DOHH2 (cell line): Measurements from ENCODE around the gene BRICD5.
A peak's percentile ranks its signal among the peaks of the same experiment; 100 is the strongest.
"Not testable (repeated sequence)": the region's sequence is repeated elsewhere in the genome, so short reads cannot be mapped to it uniquely, and the experiment has no call there.

ENCODE experiments used
- H3F3A ChIP-seq: fragments of 200-600 bp; sonication (generic), shearing (Covaris generic); 2 replicates; pipeline ENCODE4 v1.6.0; 2016; ENCODE audit warnings: antibody characterized with exemption, mild to moderate bottlenecking; ENCODE audit not compliant: control insufficient read depth, insufficient read depth
- H3K27ac ChIP-seq: fragments of 200-600 bp; sonication (generic); 2 replicates; pipeline ENCODE4 v1.5.1; 2014; ENCODE audit warnings: low read depth, mild to moderate bottlenecking, low read length, moderate library complexity
- H3K27me3 ChIP-seq: fragments of 200-600 bp; sonication (generic); 2 replicates; pipeline ENCODE4 v1.6.1; 2014; ENCODE audit warnings: mild to moderate bottlenecking, low read length, mixed read lengths; ENCODE audit not compliant: control insufficient read depth
- H3K36me3 ChIP-seq: fragments of 200-600 bp; sonication (generic); 2 replicates; pipeline ENCODE4 v1.6.1; 2014; ENCODE audit warnings: mild to moderate bottlenecking, low read length, moderate library complexity, mixed read lengths; ENCODE audit not compliant: control insufficient read depth
- H3K4me1 ChIP-seq: fragments of 200-600 bp; sonication (generic); 2 replicates; pipeline ENCODE4 v1.6.1; 2014; ENCODE audit warnings: mild to moderate bottlenecking, low read length, mixed read lengths; ENCODE audit not compliant: control insufficient read depth
- H3K4me2 ChIP-seq: fragments of 200-600 bp; sonication (generic); 2 replicates; pipeline ENCODE4 v1.6.0; 2014; ENCODE audit warnings: mild to moderate bottlenecking, low read length, moderate library complexity
- H3K4me3 ChIP-seq: fragments of 200-600 bp; sonication (generic); 2 replicates; pipeline ENCODE4 v1.5.1; 2014; ENCODE audit warnings: mild to moderate bottlenecking, low read length, mixed read lengths
- H3K79me2 ChIP-seq: fragments of 200-600 bp; sonication (generic); 2 replicates; pipeline ENCODE4 v1.6.1; 2014; ENCODE audit warnings: mild to moderate bottlenecking, low read length, mixed read lengths; ENCODE audit not compliant: control insufficient read depth
- H3K9me2 ChIP-seq: fragments of 200-600 bp; sonication (generic); replicated peaks from 2 replicates; pipeline ENCODE4 v1.6.1; 2014; ENCODE audit warnings: mild to moderate bottlenecking, low read length, mixed read lengths; ENCODE audit not compliant: control insufficient read depth
- H3K9me3 ChIP-seq: fragments of 200-600 bp; sonication (generic); 2 replicates; pipeline ENCODE4 v1.6.1; 2014; ENCODE audit warnings: antibody characterized with exemption, low read length, mixed read lengths; ENCODE audit not compliant: control insufficient read depth, insufficient read depth
- H4K20me1 ChIP-seq: fragments of 200-600 bp; sonication (generic); 2 replicates; pipeline ENCODE4 v1.6.0; 2014; ENCODE audit warnings: low read depth, mild to moderate bottlenecking, antibody characterized with exemption, low read length, moderate library complexity; ENCODE audit not compliant: control insufficient read depth, insufficient read depth
- EZH2phosphoT487 ChIP-seq: fragments of 200-600 bp; sonication (generic); IDR thresholded peaks from 2 replicates; pipeline ENCODE4 v1.6.1; 2017; ENCODE audit warnings: borderline replicate concordance, mild to moderate bottlenecking, antibody characterized with exemption, low read length, moderate library complexity, mixed read lengths
- TF ChIP-seq, protein P1 (sequence below): fragments of 200-600 bp; sonication (generic); IDR thresholded peaks from one replicate; pipeline ENCODE4 v1.5.1; 2014; ENCODE audit warnings: antibody characterized with exemption, mild to moderate bottlenecking, low read depth, low read length; ENCODE audit not compliant: poor library complexity, severe bottlenecking

Gene BRICD5

DNA sequence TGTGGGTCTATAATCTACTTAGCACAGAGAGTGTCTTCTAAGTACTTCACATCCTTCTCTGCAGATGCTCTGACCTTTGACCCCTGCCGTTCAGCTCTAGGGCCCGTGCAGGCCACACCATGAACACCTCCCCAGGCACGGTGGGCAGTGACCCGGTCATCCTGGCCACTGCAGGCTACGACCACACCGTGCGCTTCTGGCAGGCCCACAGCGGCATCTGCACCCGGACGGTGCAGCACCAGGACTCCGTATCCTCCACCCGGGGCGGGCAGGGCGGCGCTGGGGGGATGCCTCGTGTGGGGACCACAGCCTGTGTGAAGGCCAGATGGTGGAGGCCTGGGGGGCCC is 4.7 kb downstream of the BRICD5 start:
- peak overlapping the region; percentile 99 for H3K4me2 ChIP-seq
- peaks cover 43% of the 10 kb centered on the region for H3K36me3 ChIP-seq
- no peaks in the 10 kb centered on the region for H3K9me2 ChIP-seq
- H4K20me1 ChIP-seq = no peaks in the 10 kb centered on the region
- peaks cover 24% of the 10 kb centered on the region for H3K79me2 ChIP-seq
- H3K4me3 ChIP-seq = peak overlapping the region; percentile 96
- TF ChIP-seq, protein P1, sequence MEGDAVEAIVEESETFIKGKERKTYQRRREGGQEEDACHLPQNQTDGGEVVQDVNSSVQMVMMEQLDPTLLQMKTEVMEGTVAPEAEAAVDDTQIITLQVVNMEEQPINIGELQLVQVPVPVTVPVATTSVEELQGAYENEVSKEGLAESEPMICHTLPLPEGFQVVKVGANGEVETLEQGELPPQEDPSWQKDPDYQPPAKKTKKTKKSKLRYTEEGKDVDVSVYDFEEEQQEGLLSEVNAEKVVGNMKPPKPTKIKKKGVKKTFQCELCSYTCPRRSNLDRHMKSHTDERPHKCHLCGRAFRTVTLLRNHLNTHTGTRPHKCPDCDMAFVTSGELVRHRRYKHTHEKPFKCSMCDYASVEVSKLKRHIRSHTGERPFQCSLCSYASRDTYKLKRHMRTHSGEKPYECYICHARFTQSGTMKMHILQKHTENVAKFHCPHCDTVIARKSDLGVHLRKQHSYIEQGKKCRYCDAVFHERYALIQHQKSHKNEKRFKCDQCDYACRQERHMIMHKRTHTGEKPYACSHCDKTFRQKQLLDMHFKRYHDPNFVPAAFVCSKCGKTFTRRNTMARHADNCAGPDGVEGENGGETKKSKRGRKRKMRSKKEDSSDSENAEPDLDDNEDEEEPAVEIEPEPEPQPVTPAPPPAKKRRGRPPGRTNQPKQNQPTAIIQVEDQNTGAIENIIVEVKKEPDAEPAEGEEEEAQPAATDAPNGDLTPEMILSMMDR = no peak
- no peak for TF ChIP-seq EZH2phosphoT487
- no peaks in the 10 kb centered on the region for H3F3A ChIP-seq
- H3K27ac ChIP-seq = peak overlapping the region; percentile 56
- H3K4me1 ChIP-seq = peaks cover 19% of the 10 kb centered on the region
- H3K27me3 ChIP-seq = no peaks in the 10 kb centered on the region; the same call in 1 of the 2 replicates
- H3K9me3 ChIP-seq = no peaks in the 10 kb centered on the region

DNA sequence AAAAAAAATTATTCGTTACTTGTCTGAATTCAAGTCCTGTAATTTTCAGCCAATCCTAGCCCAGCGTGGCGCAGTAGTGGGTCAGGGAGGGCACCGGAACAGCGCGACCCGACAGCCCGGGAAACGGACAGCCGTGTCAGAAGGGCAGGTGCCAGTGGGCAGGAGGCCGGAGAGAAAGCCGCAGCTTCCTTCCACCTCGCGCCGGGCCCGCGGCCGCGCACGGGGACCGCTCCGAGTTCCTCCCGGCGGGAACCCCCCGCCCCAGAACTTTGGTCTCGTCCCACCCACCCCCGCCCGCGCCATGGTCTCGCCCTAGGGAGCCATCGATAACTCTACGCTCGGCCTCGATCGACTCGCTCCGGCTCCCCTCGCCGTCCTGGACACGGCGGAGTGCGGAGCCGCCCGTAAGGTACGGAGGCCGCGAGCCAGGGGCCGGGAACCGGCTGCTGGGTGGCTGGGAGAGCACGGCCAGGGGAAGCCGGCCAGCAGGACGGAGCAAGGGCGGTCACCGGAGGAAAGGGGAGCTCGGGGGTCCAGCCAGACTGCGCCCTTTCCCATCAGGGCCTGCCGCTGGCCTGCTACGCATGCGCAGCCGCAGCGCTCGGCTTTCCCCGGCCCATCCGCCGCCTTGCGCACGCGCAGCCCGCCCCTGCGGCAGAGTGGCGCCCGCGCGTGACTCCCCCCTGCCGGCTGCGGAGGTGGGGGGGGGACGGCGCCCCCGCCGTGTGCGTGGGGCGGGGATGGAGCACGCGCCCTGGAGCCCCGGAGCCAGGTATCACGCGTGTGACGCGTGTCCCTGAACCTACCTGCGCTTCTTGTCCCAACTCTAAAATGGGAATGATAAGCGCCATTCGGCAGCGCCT is 5.3 kb downstream of the BRICD5 start, which contains the start of gene MLST8:
MLST8 (plus strand) TSS at position 351 of the 863 bp plus-strand sequence. CDS start 632 bp downstream, outside the sequence.
- Histone ChIP-seq H3K9me3 (no peaks in the 10 kb centered on the region), H3F3A (no peaks in the 10 kb centered on the region), H3K4me2 (peak within 1 kb of the TSS; percentile 99), H3K79me2 (peaks cover 24% of the 10 kb centered on the region), H3K27ac (peak within 1 kb of the TSS; percentile 56), H3K27me3 (peaks cover 2% of the 10 kb centered on the region), H3K4me1 (peaks cover 19% of the 10 kb centered on the region), H4K20me1 (no peaks in the 10 kb centered on the region), H3K36me3 (peaks cover 43% of the 10 kb centered on the region), H3K4me3 (peak within 1 kb of the TSS; percentile 96), H3K9me2 (no peaks in the 10 kb centered on the region)
- TF ChIP-seq, protein P1 = no peak
- TF ChIP-seq EZH2phosphoT487 = no peak

DNA sequence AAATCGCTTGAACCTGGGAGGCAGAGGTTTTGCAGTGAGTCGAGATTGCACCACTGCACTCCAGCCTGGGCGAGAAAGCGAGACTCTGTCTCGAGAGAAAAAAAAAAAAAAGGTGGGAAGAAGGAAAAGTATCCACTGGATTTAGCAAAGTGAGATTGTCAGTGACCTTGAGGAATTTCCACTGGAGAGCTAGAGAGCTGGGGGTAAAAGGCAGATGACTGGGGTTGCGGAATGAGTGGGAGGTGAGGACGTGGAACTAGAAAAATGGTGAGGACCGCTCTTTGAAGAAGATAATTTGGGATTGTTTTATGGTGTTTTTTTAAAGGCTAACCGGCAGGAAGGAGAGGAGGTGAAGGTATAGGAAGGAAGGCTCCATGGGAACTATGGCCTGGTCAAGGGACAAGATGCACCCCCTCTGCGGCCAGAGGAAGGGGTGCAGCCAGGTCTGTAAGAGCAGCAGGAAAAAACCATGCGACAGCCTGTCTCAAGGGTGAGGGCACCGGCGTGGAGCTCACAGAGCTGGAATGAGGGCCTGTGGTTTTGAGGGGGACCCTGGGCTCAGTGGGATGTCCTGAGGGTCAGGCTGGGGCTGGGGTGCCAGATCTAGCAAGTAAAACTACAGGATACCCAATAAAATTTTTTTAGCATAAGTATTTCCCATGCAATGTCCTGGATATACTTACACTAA is 6.1 kb downstream of the BRICD5 start:
- no peaks in the 10 kb centered on the region for H3F3A ChIP-seq
- TF ChIP-seq EZH2phosphoT487 = no peak
- TF ChIP-seq, protein P1 = no peak
- peak overlapping the region; percentile 56; the same call in 1 of the 2 replicates for H3K27ac ChIP-seq
- no peaks in the 10 kb centered on the region for H3K9me2 ChIP-seq
- peaks cover 24% of the 10 kb centered on the region for H3K79me2 ChIP-seq
- peak overlapping the region; percentile 99 for H3K4me2 ChIP-seq
- H3K36me3 ChIP-seq = peaks cover 36% of the 10 kb centered on the region
- peaks cover 19% of the 10 kb centered on the region for H3K4me1 ChIP-seq
- no peaks in the 10 kb centered on the region for H4K20me1 ChIP-seq
- peaks cover 9% of the 10 kb centered on the region for H3K27me3 ChIP-seq
- peak overlapping the region; percentile 96 for H3K4me3 ChIP-seq
- no peaks in the 10 kb centered on the region for H3K9me3 ChIP-seq

DNA sequence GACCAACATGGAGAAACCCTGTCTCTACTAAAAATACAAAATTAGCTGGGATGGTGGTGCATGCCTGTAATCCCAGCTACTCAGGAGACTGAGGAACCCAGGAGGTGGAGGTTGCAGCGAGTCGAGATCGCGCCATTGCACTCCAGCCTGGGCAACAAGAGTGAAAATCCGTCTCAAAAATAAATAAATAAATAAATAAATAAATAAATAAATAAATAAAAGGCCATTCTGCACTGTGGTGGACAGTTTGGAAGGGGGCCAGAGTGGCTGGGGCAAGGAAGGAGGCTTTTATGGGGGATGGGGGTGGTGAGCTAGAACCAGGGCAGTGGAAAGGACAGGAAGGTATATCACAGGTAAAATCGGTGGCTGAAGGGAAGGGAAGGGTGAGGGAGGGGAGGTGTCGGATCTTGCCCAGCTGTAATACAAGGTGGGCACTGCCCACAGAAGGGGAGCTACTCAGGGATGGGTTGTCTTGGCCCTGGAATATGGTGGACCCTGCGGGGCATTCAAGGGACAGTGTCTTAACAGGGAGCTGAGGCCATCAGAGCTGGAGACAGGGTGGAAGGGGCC is 7.5 kb downstream of the BRICD5 start:
- H3K4me2 ChIP-seq, H3K4me3 ChIP-seq, H3K9me2 ChIP-seq, H3K27ac ChIP-seq, H3K9me3 ChIP-seq, H4K20me1 ChIP-seq, H3F3A ChIP-seq: not testable (repeated sequence)
- Histone ChIP-seq H3K79me2 (peaks cover 24% of the 10 kb centered on the region), H3K4me1 (peaks cover 19% of the 10 kb centered on the region), H3K36me3 (peaks cover 23% of the 10 kb centered on the region), H3K27me3 (peaks cover 20% of the 10 kb centered on the region)
